ENCODE measurements around the gene ZNF362. TPM values are rescaled to one million over a fixed set of nuclear protein-coding genes. Genes with fewer than 3 reads are reported as not detected.

The ZNF362 gene
- total and polyA plus RNA-seq, 10 of the 15 experiments (the other 5 are each of a cell fraction or from before 2014, with no cell fraction given): 0.74 to 22.8 (median 7.4) TPM

GRCh38 chr1:33343539-33343938 is 87.2 kb downstream of the ZNF362 start (continued):
- TF ChIP-seq MTA3 (IDR thresholded peaks at IDR 0.05; ENCODE audit: borderline replicate concordance, low read length) (no peak), ZZZ3 (IDR thresholded peaks at IDR 0.05; ENCODE audit: control insufficient read depth, insufficient read length, low read depth) (no peak)

GRCh38 chr1:33344896-33345560 is 88.7 kb downstream of the ZNF362 start:
- RAD21 ChIA-PET (ENCODE audit: unreplicated experiment): no interaction called here
- Histone ChIP-seq H3K36me3 (ENCODE audit: control insufficient read depth in 2 of 2, insufficient read depth in 2 of 2, low read length in 1 of 2) (peaks cover 0 to 8% of the 10 kb centered on the region in 2 experiments; a peak in 2 of 4 replicates), H3K79me2 (ENCODE audit: control insufficient read depth, insufficient read depth, low read length) (peaks cover 88% of the 10 kb centered on the region), H3K4me3 (0 out of 2 replicates have a peak overlapping the region, but pooled peaks have one; percentile 9), H3K4me2 (ENCODE audit: control insufficient read depth, insufficient read depth) (peak overlapping the region; percentile 31), H3K27me3 (replicated peaks in 1 of 2; ENCODE audit: control insufficient read depth in 2 of 2, insufficient read depth in 2 of 2, low read length in 1 of 2) (no peaks in the 10 kb centered on the region), H3K9ac (ENCODE audit: control insufficient read depth, insufficient read depth, low read length) (no peak overlapping the region), H3K4me1 (ENCODE audit: control insufficient read depth, insufficient read depth, low read length) (peaks cover 29% of the 10 kb centered on the region), H3K9me3 (replicated peaks; ENCODE audit: control insufficient read depth, insufficient read depth, low read length) (no peaks in the 10 kb centered on the region), H4K20me1 (ENCODE audit: control insufficient read depth, insufficient read depth) (no peaks in the 10 kb centered on the region; the same call in 1 of the 2 replicates), H3K27ac (ENCODE audit: control insufficient read depth, insufficient read depth) (peak overlapping the region; percentile 22; the same call in 1 of the 2 replicates), H2AFZ (ENCODE audit: control insufficient read depth, low read depth, low read length) (no peak overlapping the region)
- whole genome bisulfite sequencing (ENCODE audit: insufficient coverage, insufficient replicate concordance, low lambda C conversion rate, missing lambda C conversion rate): 45% methylated on average over 2 of the region's 2 CpGs
- ATAC-seq: no peak
- CTCF ChIA-PET: no interaction called here
- in situ Hi-C loops (cut with MboI) (no loop called here), intact Hi-C loops (cut with micrococcal nuclease; ENCODE audit: unreplicated experiment) (loop anchor here (10.0 kb wide), 1 partner anchor 220 kb away; no protein-coding TSS in a partner anchor)
- BruUV-seq (replicated peaks): TSS peak; percentile 3
- SMC1A ChIA-PET (ENCODE audit: uncharacterized antibody, unreplicated experiment): no interaction called here
- DNase-seq (ENCODE audit: low read depth, low spot score): no peak
- no peak for FAIRE-seq
- POLR2A ChIA-PET: interaction anchor here (0.6 to 0.7 kb wide), 3 partner anchors 9 to 218 kb away, joined by 3 to 6 read pairs (median 3); no protein-coding TSS in a partner anchor
- TF ChIP-seq SREBF1 (IDR thresholded peaks at IDR 0.05; ENCODE audit: low read length) (no peak), MEF2A (IDR thresholded peaks at IDR 0.05; ENCODE audit: insufficient read depth, low read depth, low read length) (peak; percentile 67; the same call in 1 of the 2 replicates), LARP7 (IDR thresholded peaks at IDR 0.05) (no peak), NFYB (IDR thresholded peaks at IDR 0.05; ENCODE audit: insufficient read depth, low read depth, low read length) (no peak)

Data from GM12878 (cell line).